Iris pigment epithelial cell (primary cell): ENCODE measurements around the gene SPIRE1.
A peak's percentile ranks its signal among the peaks of the same experiment; 100 is the strongest.
"Not testable (repeated sequence)": the region's sequence is repeated elsewhere in the genome, so short reads cannot be mapped to it uniquely, and the experiment has no call there.

Experiments used
- DNase-seq: peaks from one replicate; pipeline ENCODE4 v3.0.0-alpha.2; 2011; ENCODE audit warnings: low read depth

The SPIRE1 gene

DNA sequence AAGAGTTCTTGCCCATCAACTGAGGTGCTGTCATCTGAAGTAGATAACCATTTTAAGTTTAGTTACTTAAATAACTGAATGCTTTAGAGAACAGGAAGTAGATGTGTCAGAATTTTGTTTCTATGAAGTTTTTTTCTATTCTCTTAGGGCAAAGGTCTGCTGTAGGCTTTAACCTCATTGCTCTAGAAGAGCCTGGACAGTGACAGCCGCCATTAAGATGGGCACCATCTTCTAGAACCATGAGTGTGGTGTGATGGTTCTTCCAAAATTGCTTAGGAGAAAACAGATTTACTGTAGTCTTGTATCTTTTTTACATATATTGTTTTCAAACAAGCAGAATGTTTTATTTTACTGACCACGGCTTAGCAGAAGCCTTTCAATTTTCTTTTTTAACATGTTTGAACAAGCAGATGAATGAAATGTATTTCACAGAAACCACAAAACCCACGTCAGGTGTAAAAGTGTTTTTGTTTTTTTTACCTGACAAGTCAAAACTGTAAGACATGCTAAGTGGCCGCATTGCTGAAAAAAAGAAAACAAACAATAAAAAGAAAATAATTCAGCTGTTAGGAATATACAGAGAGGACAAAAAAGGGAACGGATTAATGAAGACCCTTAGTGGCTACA lies 172.3 kb downstream of the SPIRE1 start:
- no peak for DNase-seq

DNA sequence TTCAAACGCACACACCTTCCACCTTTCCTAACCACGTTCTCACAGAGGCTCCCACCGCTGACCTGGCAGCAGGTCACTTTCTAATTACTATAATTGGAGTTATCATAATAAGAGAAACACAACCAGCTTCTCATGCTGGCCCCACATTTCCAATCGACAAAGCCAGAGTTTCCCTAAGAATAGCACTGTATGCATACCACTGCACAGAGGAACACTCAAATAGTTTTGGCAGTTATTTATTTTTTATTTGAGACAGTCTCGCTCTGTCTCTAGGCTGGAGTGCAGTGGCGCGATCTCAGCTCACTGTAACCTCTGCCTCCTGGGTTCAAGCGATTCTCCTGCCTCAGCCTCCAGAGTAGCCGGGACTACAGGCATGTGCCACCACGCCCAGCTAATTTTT lies 176.0 kb downstream of the SPIRE1 start:
- not testable (repeated sequence) for DNase-seq

DNA sequence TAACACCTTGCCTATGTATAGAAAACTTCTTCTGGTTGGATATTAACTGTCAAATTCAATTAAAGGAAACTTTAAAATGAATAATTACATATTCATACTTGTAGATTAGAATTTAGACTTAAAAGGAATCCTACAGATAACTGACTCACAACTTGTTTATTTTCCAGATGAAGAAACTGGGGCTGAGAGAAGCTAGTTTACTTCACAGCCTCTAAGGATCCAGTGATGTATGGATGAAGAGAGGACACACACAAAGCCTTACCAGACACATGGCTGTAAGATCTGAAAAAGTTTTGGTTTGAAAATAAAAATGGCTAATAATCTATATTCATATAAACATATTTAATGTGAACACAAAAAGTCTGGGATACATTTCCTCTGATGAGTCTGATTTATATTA lies 177.9 kb downstream of the SPIRE1 start:
- no peak for DNase-seq

DNA sequence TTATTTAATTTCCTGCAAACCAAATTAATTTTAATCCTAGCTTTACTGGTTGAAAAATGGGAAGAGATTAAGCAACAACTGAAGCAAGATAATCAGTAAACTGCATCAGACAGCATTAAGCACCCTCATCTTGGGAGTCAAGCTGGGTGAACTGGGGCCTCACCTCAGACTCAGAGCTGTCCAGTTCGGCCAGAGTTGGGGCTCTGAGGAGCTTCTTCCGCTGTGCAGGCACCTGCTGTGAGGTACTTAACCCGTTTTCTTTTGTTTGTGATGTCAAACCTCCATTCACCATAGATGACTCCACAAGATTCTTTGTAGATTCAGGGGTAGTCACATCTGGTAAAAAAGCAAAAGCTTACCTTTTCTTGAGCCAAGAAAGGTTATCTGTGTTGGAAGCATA lies 178.4 kb downstream of the SPIRE1 start:
- no peak for DNase-seq

DNA sequence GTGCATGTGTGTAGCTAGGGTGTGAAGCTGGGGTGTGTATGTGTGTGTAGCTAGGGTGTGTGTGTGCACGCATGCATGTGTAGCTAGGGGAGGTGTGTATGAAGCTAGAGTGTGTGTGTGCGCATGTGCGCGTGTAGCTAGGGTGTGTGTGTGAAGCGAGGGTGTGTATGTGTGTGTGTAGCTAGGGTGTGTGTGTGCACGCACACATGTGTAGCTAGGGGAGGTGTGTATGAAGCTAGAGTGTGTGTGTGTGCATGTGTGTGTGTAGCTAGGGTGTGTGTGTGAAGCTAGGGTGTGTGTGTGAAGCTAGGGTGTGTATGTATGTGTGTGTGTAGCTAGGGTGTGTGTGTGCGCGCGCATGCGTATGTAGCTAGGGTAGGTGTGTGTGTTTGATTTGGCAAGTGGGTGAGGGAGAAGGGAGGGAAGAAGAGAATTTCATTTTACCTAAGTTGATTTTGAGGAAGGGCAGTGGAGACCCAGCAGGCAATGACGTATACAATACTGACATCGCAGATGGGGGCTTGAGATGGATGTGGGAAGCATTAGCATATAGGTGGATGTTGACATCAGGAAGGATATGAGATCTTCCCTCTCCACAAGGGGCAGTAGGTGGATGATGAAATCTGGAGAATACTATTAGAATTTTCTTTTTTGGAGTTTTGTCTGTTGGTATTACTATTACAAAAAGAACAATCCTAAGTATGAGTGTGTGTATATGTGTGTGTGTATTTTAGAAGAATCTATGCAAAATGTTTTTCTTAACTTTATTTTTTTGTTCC lies 179.4 kb downstream of the SPIRE1 start:
- no peak for DNase-seq

DNA sequence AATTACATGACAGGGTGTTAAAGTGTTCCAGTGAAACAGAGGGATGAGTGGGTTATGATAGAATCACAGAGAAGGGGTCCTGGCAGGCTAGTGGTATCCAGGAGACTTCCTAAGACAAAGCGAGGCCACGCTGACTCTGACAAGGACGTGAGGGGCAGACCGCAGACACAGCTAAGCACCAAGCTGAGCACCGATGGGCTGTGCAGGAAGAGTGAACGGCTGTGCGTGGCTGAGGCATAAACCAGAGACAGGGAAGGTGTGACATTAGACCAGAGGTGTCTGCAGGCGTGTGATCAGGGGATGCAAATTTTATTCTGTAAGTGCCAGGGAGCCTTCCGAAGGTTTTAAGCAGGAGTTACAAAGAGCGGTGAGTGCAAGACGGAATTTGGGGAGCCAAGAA lies 180.3 kb downstream of the SPIRE1 start:
- DNase-seq, result no peak

DNA sequence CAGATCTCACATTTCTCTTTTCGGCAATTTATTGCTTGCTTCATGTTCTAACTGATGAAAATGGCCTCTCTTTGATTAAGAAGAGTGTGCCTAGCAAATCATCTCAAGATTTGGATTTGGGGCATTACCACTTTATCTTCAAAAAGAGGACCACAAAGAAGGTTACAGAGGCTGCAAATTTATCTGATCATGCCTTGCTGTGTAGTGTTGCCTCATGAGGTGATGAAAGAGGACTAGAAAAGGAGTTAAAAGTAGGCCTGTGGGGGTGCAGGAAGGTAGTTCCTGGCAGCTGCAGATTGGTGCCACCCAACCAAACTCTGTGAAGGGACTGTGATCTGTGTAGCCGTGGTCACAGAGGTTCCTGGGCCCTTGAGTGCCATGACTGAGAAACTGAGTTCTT lies 181.0 kb downstream of the SPIRE1 start:
- DNase-seq, result no peak

DNA sequence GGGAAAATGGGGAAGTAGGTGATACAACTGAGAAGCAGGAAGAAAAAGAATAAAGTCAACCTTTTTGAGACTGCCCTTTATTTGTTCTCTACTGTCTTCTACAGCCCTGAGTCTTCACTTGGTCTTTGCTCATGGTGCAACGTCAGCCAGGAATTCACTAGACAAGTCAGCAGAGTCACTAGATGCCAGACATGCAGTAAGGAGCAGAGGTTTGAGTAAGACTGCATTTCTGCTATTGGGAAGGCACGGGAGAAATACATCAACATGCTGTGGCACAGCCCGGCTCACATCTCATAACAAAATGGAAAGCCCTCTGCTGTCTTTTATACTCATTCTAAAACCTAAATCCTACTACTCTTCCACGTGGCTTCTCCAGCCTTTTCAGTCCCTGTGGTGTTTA lies 183.0 kb downstream of the SPIRE1 start:
- DNase-seq, result peak; percentile 40

DNA sequence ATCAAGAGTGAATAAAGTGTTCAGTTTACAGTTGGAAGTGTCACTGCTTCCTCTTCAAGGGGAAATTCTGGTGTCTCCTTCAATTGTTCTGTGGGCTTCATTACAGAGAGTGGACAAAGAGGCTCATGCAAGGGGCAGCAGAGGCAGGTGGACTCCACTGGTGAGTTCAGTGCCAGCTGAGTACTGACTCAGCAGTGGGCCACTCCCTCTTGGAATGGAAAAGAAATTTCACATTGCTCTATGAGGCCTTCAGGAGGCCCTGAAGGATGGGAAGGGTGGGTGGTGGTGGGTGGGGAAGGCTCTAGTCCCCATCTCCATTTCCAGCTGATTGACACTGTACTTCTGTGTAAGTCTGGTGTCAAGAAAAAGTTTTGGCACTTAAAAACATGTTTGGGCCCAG lies 183.8 kb downstream of the SPIRE1 start:
- DNase-seq, result no peak

DNA sequence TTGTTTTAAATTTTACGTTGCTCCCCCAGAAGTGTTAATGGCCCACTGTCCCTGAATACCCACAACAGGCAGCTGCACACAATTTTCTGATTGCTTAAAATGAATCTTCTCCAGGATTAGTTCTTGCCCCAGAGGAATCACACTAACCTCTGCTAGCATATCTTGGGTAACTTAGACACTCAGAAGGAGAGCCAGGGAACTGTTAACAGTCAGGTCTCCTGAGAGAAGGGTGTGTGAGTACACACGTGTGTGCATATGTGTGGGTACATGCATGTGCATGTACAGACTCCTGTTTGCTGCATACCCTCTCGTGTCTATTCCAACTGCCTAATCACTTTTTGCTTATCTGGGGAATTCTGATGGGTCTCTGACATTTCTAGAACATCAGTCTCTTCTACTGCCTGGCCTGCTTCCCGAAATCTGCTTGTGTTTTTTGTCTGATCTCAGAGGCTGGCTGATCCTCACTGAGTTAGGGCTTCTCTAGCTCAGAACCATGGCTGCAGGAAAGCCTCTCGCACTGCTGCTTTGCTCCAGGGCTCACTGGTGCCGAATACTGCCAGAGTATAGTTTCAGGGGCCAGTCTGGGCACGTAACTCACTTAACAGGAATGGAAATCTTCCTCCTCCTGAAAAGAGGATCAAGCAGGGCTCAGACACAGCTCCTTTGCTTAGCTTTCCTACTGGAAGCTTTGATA lies 187.4 kb downstream of the SPIRE1 start:
- DNase-seq, result no peak

DNA sequence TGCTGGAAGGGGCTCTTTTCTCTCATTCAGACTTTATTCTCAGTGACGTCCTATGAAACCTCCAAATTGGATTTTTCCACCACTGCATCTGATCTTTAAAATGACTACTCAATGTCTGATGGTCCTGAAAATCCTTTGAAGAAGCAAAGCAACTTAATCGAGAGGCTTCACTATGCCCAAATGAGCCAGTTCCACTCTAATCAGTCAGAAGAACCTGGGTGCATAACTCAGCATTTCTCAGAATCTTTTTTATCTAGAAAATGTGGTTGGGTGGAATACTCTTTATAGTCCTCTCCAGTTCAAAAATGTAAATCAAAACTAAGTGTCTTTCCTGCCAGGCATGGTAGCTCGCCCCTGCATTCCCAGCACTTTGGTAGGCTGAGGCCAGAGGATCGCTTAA lies 189.5 kb downstream of the SPIRE1 start:
- no peak for DNase-seq

DNA sequence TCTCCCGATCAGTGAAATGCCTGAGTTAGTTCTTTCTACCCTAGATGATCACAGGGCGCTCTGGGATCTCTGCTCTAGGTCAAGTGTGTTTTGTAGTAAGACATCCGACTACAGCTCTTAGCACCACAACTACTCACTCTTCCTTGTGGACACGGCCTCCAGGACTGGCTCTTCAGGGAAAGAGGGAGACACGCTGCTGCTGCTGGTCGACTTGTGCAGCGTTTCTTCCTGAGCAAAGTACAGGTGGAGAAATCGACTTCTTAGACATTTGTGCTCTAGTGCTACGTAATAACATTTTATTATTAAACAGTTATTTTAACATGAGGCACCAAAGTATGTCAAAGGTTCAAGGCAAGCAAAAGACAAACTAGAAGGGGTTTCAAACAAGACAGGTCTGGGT lies 193.2 kb downstream of the SPIRE1 start:
- no peak for DNase-seq

DNA sequence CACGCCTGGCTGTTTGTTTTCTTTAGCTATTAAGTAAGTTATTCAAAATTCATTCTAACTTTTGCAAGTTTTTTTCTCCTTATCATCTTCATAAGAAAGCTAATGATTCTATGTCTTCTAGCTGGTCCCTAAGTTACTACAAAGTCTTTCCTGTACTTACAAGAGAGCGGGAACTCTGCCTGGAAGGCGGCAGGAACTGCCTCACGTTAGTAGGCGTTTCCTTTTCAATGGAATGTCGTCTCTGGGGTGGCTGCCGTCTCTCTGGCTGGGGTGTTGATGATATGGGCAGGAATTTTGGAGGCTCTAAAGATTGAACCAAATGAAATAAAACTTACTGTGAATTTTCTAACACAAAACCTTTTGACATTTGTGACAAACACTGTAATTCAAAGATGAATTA lies 194.7 kb downstream of the SPIRE1 start:
- DNase-seq, result no peak

DNA sequence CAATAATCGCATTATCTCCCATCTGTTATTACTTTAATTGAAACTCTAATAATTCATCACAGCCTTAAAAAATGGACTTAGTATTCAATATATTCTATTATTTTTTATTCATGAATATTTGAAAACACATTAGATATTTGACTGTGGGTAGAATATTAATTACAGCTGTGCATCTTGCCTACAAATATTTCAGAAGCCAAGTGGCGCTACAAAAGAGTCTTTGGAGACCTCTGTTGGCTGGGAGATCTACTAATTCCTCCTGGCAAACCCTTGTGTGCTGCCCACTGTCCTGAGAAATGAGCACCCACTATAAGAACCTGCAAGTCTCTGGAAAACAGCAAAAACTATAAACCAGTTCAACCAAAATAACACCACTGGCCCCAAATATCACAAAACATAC lies 195.7 kb downstream of the SPIRE1 start:
- no peak for DNase-seq

DNA sequence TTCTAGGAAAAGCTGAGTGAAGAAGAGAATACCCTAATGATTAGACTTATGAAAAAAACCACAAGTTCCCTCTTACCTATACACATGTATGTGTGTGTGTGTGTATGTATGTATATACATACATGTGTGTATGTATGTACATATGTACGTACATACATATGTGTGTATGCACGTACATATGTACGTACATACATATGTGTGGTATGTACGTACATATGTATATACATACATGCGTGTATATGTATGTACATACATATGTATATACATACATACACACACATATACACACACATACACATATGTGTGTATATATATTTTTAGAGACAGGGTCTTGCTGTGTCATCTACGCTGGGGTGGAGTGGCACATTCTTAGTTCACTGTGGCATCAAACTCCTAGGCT lies 196.6 kb downstream of the SPIRE1 start:
- no peak for DNase-seq

DNA sequence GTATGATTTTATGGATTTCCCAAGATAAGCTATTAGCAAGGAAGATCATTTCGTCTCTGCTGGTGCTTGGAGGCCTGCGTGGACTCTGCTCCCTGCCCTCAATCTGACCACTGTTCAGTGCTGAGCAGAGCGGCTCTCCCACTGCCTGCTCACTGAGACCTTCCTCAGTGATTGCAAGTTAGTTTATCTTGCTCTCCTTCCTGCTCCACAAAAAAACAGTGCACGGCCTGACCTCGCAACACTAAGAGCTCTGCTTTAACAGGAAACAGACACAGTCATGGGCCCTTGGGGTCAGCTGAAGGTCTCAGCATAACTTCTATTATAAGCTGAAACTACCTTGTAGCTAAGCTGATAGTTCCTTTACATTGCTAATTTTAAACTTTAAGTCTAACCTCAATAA lies 197.0 kb downstream of the SPIRE1 start:
- peak; percentile 82 for DNase-seq

DNA sequence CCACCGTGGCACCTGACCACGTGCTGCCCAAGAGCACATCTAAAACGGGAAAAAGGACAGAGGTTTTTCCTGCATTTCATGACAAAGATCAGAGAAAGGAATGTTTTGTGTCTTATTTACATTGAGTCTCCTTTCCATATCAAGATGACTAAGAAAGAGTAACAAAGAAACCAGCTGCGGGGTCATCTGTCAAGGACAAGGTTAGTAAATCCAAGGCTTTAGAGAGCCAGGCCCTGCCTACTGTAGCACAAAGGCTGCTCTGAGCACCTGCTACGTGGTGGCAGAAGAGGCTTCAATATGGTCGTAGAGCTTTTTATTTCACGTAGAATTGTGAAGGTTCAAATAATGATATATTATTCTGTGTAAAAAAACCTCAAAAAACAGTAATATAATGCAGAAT lies 199.1 kb downstream of the SPIRE1 start:
- no peak for DNase-seq

DNA sequence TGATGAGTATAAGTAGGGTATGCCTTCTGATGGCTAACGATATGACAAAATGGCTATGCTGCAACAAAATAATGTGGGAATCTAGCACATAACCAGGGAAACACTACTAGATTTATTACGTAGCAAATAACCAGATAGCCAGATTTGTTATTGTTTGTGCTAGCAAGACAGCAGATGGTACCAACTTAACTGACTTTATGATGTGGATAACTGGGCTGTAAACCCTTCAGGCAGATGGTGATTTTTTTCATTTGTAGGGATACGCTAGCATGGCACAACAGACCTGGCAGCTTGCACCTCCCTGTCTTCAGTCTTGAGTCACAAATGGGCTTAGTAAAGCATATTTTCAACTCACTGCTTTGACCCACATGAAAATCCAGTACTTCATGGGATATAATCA lies 201.5 kb downstream of the SPIRE1 start:
- DNase-seq, result no peak

DNA sequence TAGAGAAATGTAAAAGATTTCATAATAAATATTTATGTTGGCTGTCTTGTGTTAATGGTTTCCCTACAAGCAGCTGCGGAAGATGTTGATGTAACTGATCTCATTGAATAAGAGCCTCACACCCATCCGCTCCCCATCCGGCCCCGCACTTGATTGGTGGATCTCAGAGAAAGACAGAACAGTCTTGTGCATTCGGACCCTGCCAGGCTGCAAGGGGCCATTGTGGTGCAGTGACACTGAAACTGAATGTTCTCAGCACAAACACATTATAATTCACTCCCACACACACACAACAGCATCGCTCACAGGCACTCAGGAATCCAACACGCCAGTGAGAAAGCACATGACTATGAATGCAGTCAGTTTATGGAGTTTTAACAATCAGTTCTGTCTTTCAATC lies 202.4 kb downstream of the SPIRE1 start:
- DNase-seq, result peak; percentile 32

DNA sequence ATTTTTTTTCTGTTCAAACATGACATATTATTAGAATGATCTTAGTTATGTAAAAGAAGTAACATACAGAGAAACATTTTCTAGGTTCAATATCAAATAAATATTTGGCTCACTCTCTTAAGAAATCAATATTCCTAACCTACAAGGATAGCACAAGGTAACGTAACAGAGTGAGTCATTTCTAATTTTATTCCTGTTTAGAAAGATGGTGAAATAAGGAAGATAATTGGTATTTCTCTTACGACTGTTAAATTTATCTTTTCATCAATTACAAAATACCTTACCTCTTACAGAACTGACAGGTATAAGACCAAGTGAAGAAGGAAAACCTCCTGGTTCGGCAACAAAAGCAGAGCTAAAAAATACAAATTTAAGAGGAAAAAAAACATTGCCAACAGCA lies 205.1 kb downstream of the SPIRE1 start:
- DNase-seq, result no peak

DNA sequence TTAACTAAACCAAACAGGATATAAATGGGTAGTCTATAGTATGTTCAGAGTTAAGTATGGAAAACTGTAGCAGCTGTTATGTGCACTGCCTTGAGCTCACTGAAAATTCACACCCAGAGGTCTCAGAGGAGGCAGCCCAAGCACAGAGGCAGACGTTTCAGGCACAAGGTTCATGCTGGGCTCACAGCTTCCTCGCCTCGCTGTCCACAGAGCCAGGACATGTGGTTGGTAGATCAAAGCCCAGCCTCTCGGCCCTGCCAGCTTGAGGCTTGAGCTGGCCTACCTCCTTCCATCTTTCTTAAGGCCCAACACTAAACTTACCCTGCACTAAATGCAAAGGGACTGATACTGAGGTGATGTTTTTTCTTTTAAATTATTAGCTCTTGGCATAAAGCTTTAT lies 206.5 kb downstream of the SPIRE1 start:
- no peak for DNase-seq

DNA sequence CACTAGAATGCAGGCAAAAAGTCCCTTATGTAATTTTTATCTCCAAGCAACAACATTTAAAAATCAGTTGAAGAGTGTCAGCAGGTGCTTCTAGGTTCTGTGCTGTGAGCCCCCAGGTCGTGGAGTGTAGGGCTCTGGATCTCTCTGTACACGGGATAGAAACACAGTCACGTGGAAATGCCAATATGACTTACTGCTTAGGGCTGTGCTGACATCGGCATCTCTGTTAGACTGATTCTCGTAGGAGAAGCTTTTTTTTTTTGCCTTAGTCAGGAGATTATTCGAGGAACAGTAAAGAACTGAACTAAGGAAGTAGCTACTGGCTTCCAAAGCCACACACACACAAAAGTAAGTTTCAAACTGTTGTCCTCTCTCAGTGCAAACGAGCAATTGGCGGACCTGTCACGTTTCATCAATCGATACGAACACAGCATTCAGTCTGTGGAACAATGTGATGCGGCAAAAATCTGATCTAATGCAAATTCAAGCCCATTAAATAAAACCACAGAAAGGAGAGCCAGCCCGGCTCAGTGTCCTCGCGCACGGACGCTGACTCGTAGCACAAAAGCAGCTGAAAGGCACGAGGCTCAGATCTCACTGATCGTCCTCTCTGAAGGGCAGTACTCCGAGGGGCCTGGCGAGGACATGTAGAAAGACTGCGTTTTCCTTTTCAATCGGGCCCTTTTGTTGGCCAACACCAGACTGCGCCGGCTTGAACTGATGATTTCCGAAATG lies 208.7 kb downstream of the SPIRE1 start:
- no peak for DNase-seq

DNA sequence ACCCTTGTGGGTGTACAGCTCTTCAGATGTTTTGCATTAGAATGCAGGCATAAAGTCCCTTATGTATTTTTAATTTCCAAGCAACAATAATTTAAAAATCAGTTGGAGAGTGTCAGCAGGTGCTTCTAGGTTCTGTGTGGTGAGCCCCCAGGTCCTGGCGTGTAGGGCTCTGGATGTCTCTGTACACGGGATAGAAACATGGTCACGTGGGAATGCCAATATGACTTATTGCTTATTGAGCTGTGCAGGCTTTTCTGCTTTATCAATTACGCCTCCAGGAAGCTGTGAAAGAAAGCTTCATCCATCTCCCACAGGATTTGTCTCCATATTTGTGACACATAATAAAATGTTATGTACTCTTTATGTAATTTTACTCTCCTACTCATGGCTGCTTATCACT lies 212.4 kb downstream of the SPIRE1 start:
- DNase-seq, result no peak
